Measurements from ENCODE around the gene ASCL3. TPM values are rescaled to one million over a fixed set of nuclear protein-coding genes. Genes with fewer than 3 reads are reported as not detected.

ASCL3 gene
- total and polyA plus RNA-seq, 2 of the 8 experiments (the other 6 are each of a cell fraction or from before 2014, with no cell fraction given): not detected

DNA sequence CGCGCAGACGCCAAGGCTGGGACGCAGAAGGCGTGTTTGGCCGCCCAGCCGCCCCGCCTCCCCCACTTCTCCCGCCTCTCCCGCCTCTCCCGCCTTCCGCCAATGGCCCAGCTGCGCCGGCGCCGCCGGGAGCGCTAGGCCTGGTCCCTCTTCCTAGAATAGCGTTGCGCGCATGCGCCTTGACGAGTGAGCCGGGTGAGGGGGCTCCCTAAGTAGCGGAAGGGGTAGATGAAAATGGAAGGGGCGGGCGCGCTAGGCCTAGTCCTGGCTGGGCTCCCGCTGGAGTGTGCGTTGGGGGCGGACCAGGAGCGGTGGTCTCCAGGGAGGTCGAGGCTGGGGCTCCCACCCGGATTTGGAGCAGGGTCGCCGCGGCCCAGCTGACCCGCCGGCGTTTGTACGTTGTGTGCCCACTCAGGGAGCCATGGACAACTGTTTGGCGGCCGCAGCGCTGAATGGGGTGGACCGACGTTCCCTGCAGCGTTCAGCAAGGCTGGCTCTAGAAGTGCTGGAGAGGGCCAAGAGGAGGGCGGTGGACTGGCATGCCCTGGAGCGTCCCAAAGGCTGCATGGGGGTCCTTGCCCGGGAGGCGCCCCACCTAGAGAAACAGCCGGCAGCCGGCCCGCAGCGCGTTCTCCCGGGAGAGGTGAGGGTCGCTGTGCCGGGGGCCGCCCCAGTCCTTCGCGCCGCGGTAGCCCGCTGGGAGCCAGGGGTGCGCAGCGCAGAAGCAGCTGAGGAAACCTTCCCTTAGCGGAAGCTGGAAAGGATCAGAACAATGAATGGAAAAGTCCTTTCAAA is 31.6 kb downstream of the ASCL3 start, which contains the start of gene AKIP1 (continued):
- TF ChIP-seq TAF7 (optimal IDR thresholded peaks at IDR 0.05; ENCODE audit: borderline replicate concordance, low read depth, low read length) (no peak), RXRA (IDR thresholded peaks at IDR 0.05; ENCODE audit: insufficient read depth, low read depth, low read length) (no peak), JUN (IDR thresholded peaks at IDR 0.05; ENCODE audit: low read depth, low read length) (no peak), PHF8 (conservative IDR thresholded peaks at IDR 0.05; ENCODE audit: low read depth, low read length) (peak; percentile 54; the same call in 1 of the 2 replicates), ATF2 (IDR thresholded peaks at IDR 0.05; ENCODE audit: low read length) (no peak), HDAC2 (IDR thresholded peaks at IDR 0.05; ENCODE audit: borderline replicate concordance in 1 of 2, low read depth in 2 of 2, low read length in 2 of 2) (no peak)

All from H1 (cell line).